ENCODE measurements around the gene GBP1.
"Not testable (repeated sequence)": the region's sequence is repeated elsewhere in the genome, so short reads cannot be mapped to it uniquely, and the experiment has no call there.

The GBP1 gene

GRCh38 chr1:89046318-89047183 is 18.5 kb downstream of the GBP1 start:
- 68% methylated on average over 6 of the region's 6 CpGs for WGBS
- H3K4me3 ChIP-seq (ENCODE audit: insufficient read depth in 1 of 2, low read depth in 1 of 2, low read length in 2 of 2); H2BK12ac ChIP-seq (ENCODE audit: low read length in 2 of 2); H3K4me2 ChIP-seq (ENCODE audit: low read length, poor library complexity, severe bottlenecking); H3K27ac ChIP-seq (ENCODE audit: low read length, poor library complexity, severe bottlenecking); H3K14ac ChIP-seq (ENCODE audit: low read length in 2 of 2); H3K79me1 ChIP-seq (replicated peaks; ENCODE audit: low read length, poor library complexity, severe bottlenecking); H2AK5ac ChIP-seq (ENCODE audit: low read length, severe bottlenecking); H4K8ac ChIP-seq (ENCODE audit: low read length); H2BK5ac ChIP-seq (ENCODE audit: low read depth, low read length, poor library complexity, severe bottlenecking); H3K27me3 ChIP-seq (ENCODE audit: control insufficient read depth in 1 of 2, insufficient read depth in 1 of 2, low read length in 2 of 2); H3K9me3 ChIP-seq (ENCODE audit: control insufficient read depth, low read length); H3K23ac ChIP-seq (ENCODE audit: low read length in 2 of 2); H3K4me1 ChIP-seq (ENCODE audit: control insufficient read depth, insufficient read depth, low read depth, low read length); H2AFZ ChIP-seq (ENCODE audit: low read depth, low read length); H3K18ac ChIP-seq (ENCODE audit: low read depth in 1 of 2, low read length in 2 of 2); H3K9ac ChIP-seq (ENCODE audit: low read length); H2BK120ac ChIP-seq (ENCODE audit: low read depth, low read length); H3K4ac ChIP-seq (ENCODE audit: low read depth in 1 of 2, low read length in 2 of 2); H4K91ac ChIP-seq (ENCODE audit: low read length); H2BK15ac ChIP-seq (ENCODE audit: low read depth, poor library complexity, severe bottlenecking): not testable (repeated sequence)
- H3K36me3 ChIP-seq (ENCODE audit: control insufficient read depth in 1 of 2, insufficient read depth in 2 of 2, low read depth in 1 of 2, low read length in 2 of 2) = peaks cover 8 to 10% of the 10 kb centered on the region in 2 experiments
- DNase-seq = peak; percentile 10

GRCh38 chr1:89044970-89045721 is 19.9 kb downstream of the GBP1 start:
- Histone ChIP-seq H3K9ac (ENCODE audit: low read length) (no peak overlapping the region), H2AFZ (ENCODE audit: low read depth, low read length) (no peak overlapping the region), H2BK5ac (ENCODE audit: low read depth, low read length, poor library complexity, severe bottlenecking) (no peak overlapping the region), H3K4me1 (ENCODE audit: control insufficient read depth, insufficient read depth, low read depth, low read length) (no peaks in the 10 kb centered on the region), H2BK15ac (ENCODE audit: low read depth, poor library complexity, severe bottlenecking) (no peak overlapping the region), H3K14ac (ENCODE audit: low read length in 2 of 2) (no peak overlapping the region), H3K4ac (ENCODE audit: low read depth in 1 of 2, low read length in 2 of 2) (no peak overlapping the region), H3K4me2 (ENCODE audit: low read length, poor library complexity, severe bottlenecking) (no peak overlapping the region), H3K27ac (ENCODE audit: low read length, poor library complexity, severe bottlenecking) (no peak overlapping the region), H3K18ac (ENCODE audit: low read depth in 1 of 2, low read length in 2 of 2) (no peak overlapping the region), H3K36me3 (ENCODE audit: control insufficient read depth in 1 of 2, insufficient read depth in 2 of 2, low read depth in 1 of 2, low read length in 2 of 2) (peaks cover 0 to 3% of the 10 kb centered on the region in 2 experiments), H4K91ac (ENCODE audit: low read length) (no peak overlapping the region), H3K27me3 (ENCODE audit: control insufficient read depth in 1 of 2, insufficient read depth in 1 of 2, low read length in 2 of 2) (no peaks in the 10 kb centered on the region), H3K4me3 (ENCODE audit: insufficient read depth in 1 of 2, low read depth in 1 of 2, low read length in 2 of 2) (no peak overlapping the region), H4K8ac (ENCODE audit: low read length) (no peak overlapping the region), H3K23ac (ENCODE audit: low read length in 2 of 2) (no peak overlapping the region), H2BK12ac (ENCODE audit: low read length in 2 of 2) (no peak overlapping the region), H2BK120ac (ENCODE audit: low read depth, low read length) (no peak overlapping the region), H2AK5ac (ENCODE audit: low read length, severe bottlenecking) (no peak overlapping the region), H3K9me3 (ENCODE audit: control insufficient read depth, low read length) (no peaks in the 10 kb centered on the region), H3K79me1 (replicated peaks; ENCODE audit: low read length, poor library complexity, severe bottlenecking) (no peaks in the 10 kb centered on the region)
- no peak for DNase-seq
- WGBS = 83% methylated on average over 2 of the region's 2 CpGs

GRCh38 chr1:89043940-89044339 is 21.1 kb downstream of the GBP1 start:
- Histone ChIP-seq H3K27ac (ENCODE audit: low read length, poor library complexity, severe bottlenecking) (no peak overlapping the region), H3K36me3 (ENCODE audit: control insufficient read depth in 1 of 2, insufficient read depth in 2 of 2, low read depth in 1 of 2, low read length in 2 of 2) (peaks cover 0 to 3% of the 10 kb centered on the region in 2 experiments), H3K9ac (ENCODE audit: low read length) (no peak overlapping the region), H3K4ac (ENCODE audit: low read depth in 1 of 2, low read length in 2 of 2) (no peak overlapping the region), H2AFZ (ENCODE audit: low read depth, low read length) (no peak overlapping the region), H2BK5ac (ENCODE audit: low read depth, low read length, poor library complexity, severe bottlenecking) (no peak overlapping the region), H2AK5ac (ENCODE audit: low read length, severe bottlenecking) (no peak overlapping the region), H2BK12ac (ENCODE audit: low read length in 2 of 2) (no peak overlapping the region), H3K79me1 (replicated peaks; ENCODE audit: low read length, poor library complexity, severe bottlenecking) (no peaks in the 10 kb centered on the region), H3K4me1 (ENCODE audit: control insufficient read depth, insufficient read depth, low read depth, low read length) (no peaks in the 10 kb centered on the region), H2BK120ac (ENCODE audit: low read depth, low read length) (no peak overlapping the region), H2BK15ac (ENCODE audit: low read depth, poor library complexity, severe bottlenecking) (no peak overlapping the region), H3K4me2 (ENCODE audit: low read length, poor library complexity, severe bottlenecking) (no peak overlapping the region), H3K14ac (ENCODE audit: low read length in 2 of 2) (no peak overlapping the region), H3K9me3 (ENCODE audit: control insufficient read depth, low read length) (no peaks in the 10 kb centered on the region), H4K8ac (ENCODE audit: low read length) (no peak overlapping the region), H3K23ac (ENCODE audit: low read length in 2 of 2) (no peak overlapping the region), H3K18ac (ENCODE audit: low read depth in 1 of 2, low read length in 2 of 2) (no peak overlapping the region), H3K4me3 (ENCODE audit: insufficient read depth in 1 of 2, low read depth in 1 of 2, low read length in 2 of 2) (no peak overlapping the region), H4K91ac (ENCODE audit: low read length) (no peak overlapping the region), H3K27me3 (ENCODE audit: control insufficient read depth in 1 of 2, insufficient read depth in 1 of 2, low read length in 2 of 2) (no peaks in the 10 kb centered on the region)
- WGBS = 82% methylated on average over 4 of the region's 5 CpGs
- DNase-seq = no peak

GRCh38 chr1:89042491-89042890 is 22.5 kb downstream of the GBP1 start:
- Histone ChIP-seq H3K27ac (ENCODE audit: low read length, poor library complexity, severe bottlenecking) (no peak overlapping the region), H3K14ac (ENCODE audit: low read length in 2 of 2) (no peak overlapping the region), H4K8ac (ENCODE audit: low read length) (no peak overlapping the region), H2BK120ac (ENCODE audit: low read depth, low read length) (no peak overlapping the region), H2BK5ac (ENCODE audit: low read depth, low read length, poor library complexity, severe bottlenecking) (no peak overlapping the region), H3K4ac (ENCODE audit: low read depth in 1 of 2, low read length in 2 of 2) (no peak overlapping the region), H3K27me3 (ENCODE audit: control insufficient read depth in 1 of 2, insufficient read depth in 1 of 2, low read length in 2 of 2) (no peaks in the 10 kb centered on the region), H3K9me3 (ENCODE audit: control insufficient read depth, low read length) (no peaks in the 10 kb centered on the region), H2AK5ac (ENCODE audit: low read length, severe bottlenecking) (no peak overlapping the region), H3K23ac (ENCODE audit: low read length in 2 of 2) (no peak overlapping the region), H3K9ac (ENCODE audit: low read length) (no peak overlapping the region), H4K91ac (ENCODE audit: low read length) (no peak overlapping the region), H2BK15ac (ENCODE audit: low read depth, poor library complexity, severe bottlenecking) (no peak overlapping the region), H3K4me2 (ENCODE audit: low read length, poor library complexity, severe bottlenecking) (no peak overlapping the region), H3K4me3 (ENCODE audit: insufficient read depth in 1 of 2, low read depth in 1 of 2, low read length in 2 of 2) (no peak overlapping the region), H3K36me3 (ENCODE audit: control insufficient read depth in 1 of 2, insufficient read depth in 2 of 2, low read depth in 1 of 2, low read length in 2 of 2) (no peaks in the 10 kb centered on the region), H3K18ac (ENCODE audit: low read depth in 1 of 2, low read length in 2 of 2) (no peak overlapping the region), H2AFZ (ENCODE audit: low read depth, low read length) (no peak overlapping the region), H2BK12ac (ENCODE audit: low read length in 2 of 2) (no peak overlapping the region), H3K4me1 (ENCODE audit: control insufficient read depth, insufficient read depth, low read depth, low read length) (no peaks in the 10 kb centered on the region), H3K79me1 (replicated peaks; ENCODE audit: low read length, poor library complexity, severe bottlenecking) (no peaks in the 10 kb centered on the region)
- WGBS = 92% methylated on average over 7 of the region's 7 CpGs
- DNase-seq = no peak

All from mesenchymal stem cell (in vitro differentiated cells and primary cell).